Mucosa of rectum (tissue), 2 donors: Measurements from ENCODE around the gene ASGR1.

Experiments
- H3K27ac ChIP-seq, 2 donors: one replicate each; pipeline ENCODE4 v1.7.0; 2013; ENCODE audit warnings: inconsistent platforms in 2 of 2, low read depth in 2 of 2, low read length in 2 of 2
- H3K27me3 ChIP-seq, 2 donors: one replicate each; pipeline ENCODE4 v1.7.0; 2013; ENCODE audit warnings: low read length in 2 of 2; ENCODE audit not compliant: control insufficient read depth in 2 of 2, insufficient read depth in 2 of 2
- H3K36me3 ChIP-seq, 2 donors: one replicate each; pipeline ENCODE4 v1.7.0; 2013; ENCODE audit warnings: low read length in 2 of 2; ENCODE audit not compliant: control insufficient read depth in 2 of 2, insufficient read depth in 2 of 2
- H3K4me1 ChIP-seq, 2 donors: one replicate each; pipeline ENCODE4 v1.7.0; 2013; ENCODE audit warnings: low read length in 2 of 2, mild to moderate bottlenecking in 1 of 2; ENCODE audit not compliant: control insufficient read depth in 2 of 2, insufficient read depth in 2 of 2
- H3K4me3 ChIP-seq, 2 donors: one replicate each; pipeline ENCODE4 v1.7.0; 2013; ENCODE audit warnings: low read length in 2 of 2
- H3K9ac ChIP-seq, 2 donors: one replicate each; pipeline ENCODE4 v1.7.0; 2013; ENCODE audit warnings: low read length in 2 of 2, low read depth in 1 of 2, mild to moderate bottlenecking in 1 of 2
- H3K9me3 ChIP-seq, 2 donors: one replicate each; pipeline ENCODE4 v1.7.0; 2013; ENCODE audit warnings: low read length in 2 of 2; ENCODE audit not compliant: control insufficient read depth in 2 of 2
- donor health status: healthy.
- donor health status: Normal muscosa, but diverticular disease.

ASGR1 gene

DNA sequence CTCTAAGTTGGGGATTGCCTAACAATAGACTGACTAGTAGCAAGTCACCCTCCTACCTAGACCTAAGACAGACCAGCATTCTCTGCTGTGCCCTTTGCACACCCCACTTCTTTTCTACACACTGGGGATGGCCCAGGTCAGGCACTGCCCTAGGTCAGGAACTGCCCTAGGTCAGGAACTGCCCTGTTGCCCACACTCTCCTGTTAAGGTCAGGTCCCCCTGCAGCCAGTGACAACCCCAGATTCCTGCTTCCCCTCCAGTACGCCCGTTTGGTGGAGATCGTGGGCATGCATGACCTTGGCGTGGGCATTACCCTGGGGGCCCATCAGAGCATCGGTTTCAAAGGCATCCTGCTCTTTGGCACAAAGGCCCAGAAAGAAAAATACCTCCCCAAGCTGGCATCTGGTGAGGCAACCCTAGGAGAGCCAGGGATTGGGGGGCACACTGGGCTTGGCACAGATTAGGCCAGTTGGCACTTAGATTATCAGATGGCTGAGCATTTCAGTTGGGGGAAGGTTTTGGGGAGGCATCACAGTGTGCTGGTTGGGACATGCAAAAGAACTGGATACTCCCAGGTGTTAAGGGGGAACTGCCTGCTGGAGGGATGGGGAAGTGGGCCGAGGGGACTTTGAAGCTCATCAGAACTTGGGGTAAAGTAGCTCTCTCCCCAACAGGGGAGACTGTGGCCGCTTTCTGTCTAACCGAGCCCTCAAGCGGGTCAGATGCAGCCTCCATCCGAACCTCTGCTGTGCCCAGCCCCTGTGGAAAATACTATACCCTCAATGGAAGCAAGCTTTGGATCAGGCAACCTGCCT, 42.3 kb upstream of the ASGR1 start:
- H3K36me3 ChIP-seq, result peaks cover 43 to 47% of the 10 kb centered on the region in 2 donors
- H3K27ac ChIP-seq, result peak overlapping the region; percentile 99

DNA sequence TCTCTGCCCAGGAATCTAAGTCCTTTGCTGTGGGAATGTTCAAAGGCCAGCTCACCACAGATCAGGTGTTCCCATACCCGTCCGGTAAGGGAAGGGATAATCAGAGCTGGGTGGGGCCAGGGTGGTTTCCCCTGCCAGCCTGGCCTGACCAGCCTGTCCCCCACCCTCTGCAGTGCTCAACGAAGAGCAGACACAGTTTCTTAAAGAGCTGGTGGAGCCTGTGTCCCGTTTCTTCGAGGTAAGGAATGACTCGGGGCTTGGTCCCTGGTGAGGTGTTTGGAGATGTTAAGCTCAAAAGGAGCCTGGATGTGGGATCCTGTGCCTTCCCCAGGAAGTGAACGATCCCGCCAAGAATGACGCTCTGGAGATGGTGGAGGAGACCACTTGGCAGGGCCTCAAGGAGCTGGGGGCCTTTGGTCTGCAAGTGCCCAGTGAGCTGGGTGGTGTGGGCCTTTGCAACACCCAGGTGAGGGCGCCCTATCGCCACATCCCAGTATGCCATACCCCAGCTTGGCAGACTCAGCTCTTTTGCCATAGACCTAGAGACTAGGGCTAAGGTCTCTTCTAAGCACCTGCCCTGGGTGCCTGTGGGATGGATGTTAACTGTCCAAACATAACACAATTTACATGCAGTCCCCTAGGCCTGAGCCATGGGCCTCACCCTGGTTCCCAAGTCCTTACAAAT, 41.6 kb upstream of the ASGR1 start:
- peaks cover 40 to 42% of the 10 kb centered on the region in 2 donors for H3K36me3 ChIP-seq
- no peaks in the 10 kb centered on the region for H3K9me3 ChIP-seq
- peak overlapping the region; percentile 92 to 98 for H3K9ac ChIP-seq
- H3K27ac ChIP-seq, result peak overlapping the region; percentile 99
- H3K4me3 ChIP-seq, result peak overlapping the region; percentile 84 to 88
- H3K4me1 ChIP-seq, result peaks cover 36 to 41% of the 10 kb centered on the region in 2 donors
- H3K27me3 ChIP-seq, result no peaks in the 10 kb centered on the region

More for the DNA sequence above, 42.3 kb upstream of the ASGR1 start:
- Histone ChIP-seq H3K4me1 (peaks cover 36 to 38% of the 10 kb centered on the region in 2 donors), H3K4me3 (peak overlapping the region; percentile 84 to 88), H3K9ac (peak overlapping the region; percentile 92 to 98), H3K27me3 (no peaks in the 10 kb centered on the region), H3K9me3 (no peaks in the 10 kb centered on the region)

DNA sequence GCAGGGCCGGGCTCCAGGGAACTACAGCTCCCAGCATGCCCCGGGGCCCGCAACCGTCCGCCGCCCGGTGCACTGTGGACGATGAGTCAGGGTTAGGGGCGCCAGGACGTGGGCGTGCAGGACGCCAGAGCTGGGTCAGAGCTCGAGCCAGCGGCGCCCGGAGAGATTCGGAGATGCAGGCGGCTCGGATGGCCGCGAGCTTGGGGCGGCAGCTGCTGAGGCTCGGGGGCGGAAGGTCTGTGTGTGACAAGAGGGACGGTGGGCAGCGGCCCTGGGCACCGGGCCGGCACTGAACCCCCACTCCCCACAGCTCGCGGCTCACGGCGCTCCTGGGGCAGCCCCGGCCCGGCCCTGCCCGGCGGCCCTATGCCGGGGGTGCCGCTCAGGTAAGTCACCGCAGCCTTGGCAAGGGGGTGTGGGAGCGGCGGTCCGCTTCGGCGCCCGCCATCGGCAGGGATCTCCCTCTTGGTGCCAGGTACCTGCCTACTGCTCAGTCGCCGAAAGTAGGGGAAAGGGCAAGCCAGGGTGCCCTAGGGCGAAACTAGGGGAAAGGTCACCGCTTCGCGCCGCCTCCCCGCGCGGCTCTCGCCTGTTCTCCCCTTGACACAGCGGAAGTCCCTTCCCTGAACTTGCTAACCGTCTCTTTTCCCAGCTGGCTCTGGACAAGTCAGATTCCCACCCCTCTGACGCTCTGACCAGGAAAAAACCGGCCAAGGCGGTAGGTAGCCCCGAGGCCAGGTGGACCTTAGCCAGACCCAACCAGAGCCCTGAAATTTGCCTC, 40.8 kb upstream of the ASGR1 start, which contains the start of the genes ACADVL and DLG4:
Gene ACADVL, plus strand, starts transcription at position 127 of the 781 bp plus-strand sequence. Its CDS starts 47 bp downstream, at position 174.
Gene DLG4, minus strand, starts transcription at position 25 of the 781 bp plus-strand sequence.
- Histone ChIP-seq H3K27me3 (no peaks in the 10 kb centered on the region), H3K4me1 (peaks cover 41% of the 10 kb centered on the region in 2 donors), H3K9me3 (no peaks in the 10 kb centered on the region), H3K36me3 (peaks cover 35 to 37% of the 10 kb centered on the region in 2 donors), H3K27ac (peak within 1 kb of the TSS; percentile 99), H3K4me3 (peak within 1 kb of the TSS; percentile 84 to 88), H3K9ac (peak within 1 kb of the TSS; percentile 92 to 98)

DNA sequence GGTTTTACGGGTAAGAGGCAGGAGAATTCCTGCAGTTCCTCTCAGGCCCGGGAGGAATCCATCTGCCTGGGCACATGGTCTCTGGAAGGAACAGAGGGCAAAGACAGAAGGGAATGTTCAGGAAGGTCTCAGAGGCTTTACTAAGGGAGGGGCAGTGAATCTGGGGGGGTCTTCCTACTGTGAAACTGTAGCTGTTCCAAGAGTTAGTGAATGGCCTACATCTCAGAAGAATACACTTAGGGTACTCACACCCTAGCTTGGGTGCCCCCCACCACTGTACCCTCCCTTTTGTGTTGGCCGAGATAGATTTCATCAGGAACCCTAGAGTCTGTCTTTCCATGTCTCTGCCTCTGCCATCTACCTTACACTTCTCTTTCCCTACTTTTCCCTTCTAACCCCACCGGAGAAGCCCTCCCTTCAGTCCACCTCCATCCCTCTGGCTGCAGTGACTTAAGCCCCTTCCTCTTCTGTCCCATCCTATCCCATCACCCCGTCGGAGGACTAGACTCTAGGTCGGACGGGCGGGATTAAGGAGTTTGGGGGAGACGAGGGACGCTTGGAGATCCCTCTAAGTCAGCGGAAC, 40.1 kb upstream of the ASGR1 start:
- Histone ChIP-seq H3K27ac (peak overlapping the region; percentile 99), H3K9ac (peak overlapping the region; percentile 92 to 98), H3K27me3 (no peaks in the 10 kb centered on the region), H3K4me3 (peak overlapping the region; percentile 84 to 88), H3K9me3 (no peaks in the 10 kb centered on the region), H3K4me1 (peaks cover 41 to 45% of the 10 kb centered on the region in 2 donors), H3K36me3 (peaks cover 31 to 33% of the 10 kb centered on the region in 2 donors)

DNA sequence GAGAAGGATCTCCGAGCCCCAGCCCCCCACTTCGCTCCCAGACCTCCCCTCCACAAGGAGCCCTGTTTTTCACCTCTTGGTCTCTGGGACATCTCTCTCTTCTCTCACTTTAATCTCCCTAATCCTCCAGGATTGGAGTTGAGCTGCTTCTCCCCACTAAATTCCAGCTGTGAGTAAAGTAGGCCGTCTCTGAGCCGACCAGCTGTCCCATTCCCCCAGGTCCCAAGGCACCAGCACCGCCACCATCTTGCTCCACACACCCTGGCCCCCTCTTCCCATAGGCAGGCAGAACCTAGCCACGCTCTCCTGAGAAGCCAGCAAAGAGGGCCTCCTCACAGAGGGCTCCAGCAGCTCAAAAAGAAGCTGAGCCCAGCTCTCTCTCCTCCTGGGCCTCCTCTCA, 39.6 kb upstream of the ASGR1 start:
- H3K9ac ChIP-seq, result no peak overlapping the region
- H3K9me3 ChIP-seq, result no peaks in the 10 kb centered on the region
- H3K27ac ChIP-seq, result peak overlapping the region in 1 of 2 donors; percentile 99
- peaks cover 45 to 48% of the 10 kb centered on the region in 2 donors for H3K4me1 ChIP-seq
- H3K27me3 ChIP-seq, result no peaks in the 10 kb centered on the region
- H3K4me3 ChIP-seq, result no peak overlapping the region
- H3K36me3 ChIP-seq, result peaks cover 26 to 27% of the 10 kb centered on the region in 2 donors

DNA sequence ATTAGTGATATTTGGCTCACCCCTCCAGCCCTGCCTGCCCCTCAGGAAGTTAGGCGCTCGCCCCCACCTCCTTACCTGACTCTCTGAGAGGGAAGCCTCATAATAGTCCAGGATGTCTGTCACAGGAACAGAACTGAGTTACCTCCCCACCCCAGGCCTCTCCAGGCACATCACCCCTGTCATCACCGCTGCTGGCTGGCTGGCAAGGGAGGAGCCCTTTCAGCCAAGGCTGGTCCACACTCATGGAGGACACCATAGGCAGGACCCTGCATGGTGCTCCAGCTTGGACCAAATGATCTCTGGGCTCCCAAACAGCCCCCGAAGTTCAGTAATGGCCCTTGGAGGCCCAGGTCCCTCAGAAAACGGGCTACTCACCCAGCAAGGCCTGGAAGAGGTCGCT, 39.0 kb upstream of the ASGR1 start:
- H3K9ac ChIP-seq, result no peak overlapping the region
- H3K4me3 ChIP-seq, result peak overlapping the region in 1 of 2 donors; percentile 33
- no peaks in the 10 kb centered on the region for H3K9me3 ChIP-seq
- H3K36me3 ChIP-seq, result peaks cover 20 to 21% of the 10 kb centered on the region in 2 donors
- H3K27ac ChIP-seq, result peak overlapping the region; percentile 30 to 56
- peaks cover 46 to 49% of the 10 kb centered on the region in 2 donors for H3K4me1 ChIP-seq
- H3K27me3 ChIP-seq, result no peaks in the 10 kb centered on the region

DNA sequence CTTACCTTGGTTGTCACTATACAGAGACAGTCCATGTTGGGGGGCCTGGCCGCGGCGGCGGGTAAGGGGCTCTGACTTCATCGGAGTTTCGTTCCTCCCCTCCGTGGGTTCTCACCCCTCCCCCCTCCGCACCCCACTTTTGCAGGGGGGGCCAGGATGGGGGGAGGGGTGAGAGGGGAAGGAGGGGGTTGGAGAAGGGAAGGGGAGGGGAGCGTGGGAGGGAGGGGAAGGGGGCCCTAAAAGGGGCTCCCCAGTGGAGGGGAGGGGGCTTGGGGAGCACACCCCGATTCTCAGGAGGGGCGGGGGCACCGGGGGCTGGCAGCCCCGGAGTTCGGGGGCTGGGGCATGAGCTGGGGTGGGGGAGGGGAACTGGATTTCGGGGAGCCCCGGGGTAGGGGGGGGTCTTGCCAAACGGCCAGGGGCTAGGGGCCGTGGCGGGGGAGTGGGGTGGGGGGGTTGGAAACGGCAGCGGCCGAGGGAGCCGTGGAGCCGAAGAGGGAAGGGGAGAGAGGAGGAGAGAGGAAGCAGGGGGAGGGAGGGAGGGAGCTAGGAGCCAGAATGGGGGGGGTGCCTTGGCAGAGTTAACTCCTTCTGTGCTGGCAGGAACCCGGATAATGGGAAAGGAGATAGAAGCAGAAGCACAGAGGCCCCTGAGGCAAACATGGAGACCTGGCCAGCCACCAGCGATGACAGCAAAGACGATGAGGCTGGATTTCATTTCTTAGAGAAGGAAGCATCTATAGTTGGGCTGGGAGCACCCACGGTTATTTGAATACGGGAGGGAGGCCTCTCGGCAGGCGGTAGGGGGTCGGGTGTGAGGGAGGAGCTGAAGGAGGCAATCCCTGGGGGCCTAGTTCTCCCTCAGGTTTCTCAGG, 38.2 kb upstream of the ASGR1 start:
- peak overlapping the region in 1 of 2 donors; percentile 26 for H3K9ac ChIP-seq

DNA sequence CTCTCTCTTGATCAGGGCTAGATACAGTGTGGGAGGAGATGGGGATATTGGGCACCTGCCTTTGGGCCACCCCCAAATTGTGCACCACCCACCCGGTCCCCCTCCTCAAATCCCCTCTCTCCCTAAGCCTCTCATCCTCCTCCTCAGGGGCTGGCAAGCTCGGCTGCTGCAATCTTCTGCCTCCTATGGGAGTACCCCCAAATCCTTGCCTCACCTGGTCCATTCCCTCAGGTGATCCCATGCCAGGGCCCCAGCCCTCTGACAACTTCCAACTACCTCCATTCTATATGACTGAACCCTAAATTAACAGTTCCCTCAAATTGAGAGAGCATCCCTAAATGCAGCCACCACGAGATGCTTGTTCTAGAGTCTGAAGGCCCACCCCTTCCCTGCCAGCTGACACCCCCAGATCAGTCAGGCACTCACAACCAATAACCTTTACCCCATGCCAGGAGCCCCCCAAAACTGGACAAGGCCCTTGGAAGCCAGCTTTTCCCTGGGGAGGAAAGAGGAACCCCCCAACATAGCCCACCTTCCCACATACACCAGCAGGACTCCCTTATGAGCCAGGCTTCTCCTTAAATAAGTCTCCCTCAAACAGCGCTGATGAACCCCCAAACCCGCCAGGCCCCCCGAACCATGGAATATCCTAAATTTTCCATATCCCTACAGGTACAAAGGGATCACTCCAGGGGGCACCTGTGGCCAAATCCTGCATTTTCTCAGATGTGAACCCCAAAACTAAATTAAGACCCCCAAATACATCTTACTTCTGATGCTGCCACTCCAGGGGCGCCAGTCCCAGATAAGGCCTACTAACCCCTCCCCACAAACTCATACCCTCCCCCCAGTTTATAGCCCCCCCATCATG, 37.3 kb upstream of the ASGR1 start:
- no peaks in the 10 kb centered on the region for H3K9me3 ChIP-seq
- no peak overlapping the region for H3K9ac ChIP-seq
- H3K4me3 ChIP-seq, result peak overlapping the region in 1 of 2 donors; percentile 15
- peaks cover 37 to 40% of the 10 kb centered on the region in 2 donors for H3K4me1 ChIP-seq
- H3K27ac ChIP-seq, result peak overlapping the region in 1 of 2 donors; percentile 38
- H3K36me3 ChIP-seq, result peaks cover 4 to 5% of the 10 kb centered on the region in 2 donors
- H3K27me3 ChIP-seq, result peaks cover 3 to 6% of the 10 kb centered on the region in 2 donors

More for the DNA sequence above, 38.2 kb upstream of the ASGR1 start:
- Histone ChIP-seq H3K36me3 (peaks cover 12 to 13% of the 10 kb centered on the region in 2 donors), H3K27ac (peak overlapping the region; percentile 30 to 56), H3K4me3 (peak overlapping the region; percentile 33 to 57), H3K27me3 (no peaks in the 10 kb centered on the region), H3K9me3 (no peaks in the 10 kb centered on the region), H3K4me1 (peaks cover 45 to 46% of the 10 kb centered on the region in 2 donors)
